ENCODE measurements around the gene CDK6.

DNA sequence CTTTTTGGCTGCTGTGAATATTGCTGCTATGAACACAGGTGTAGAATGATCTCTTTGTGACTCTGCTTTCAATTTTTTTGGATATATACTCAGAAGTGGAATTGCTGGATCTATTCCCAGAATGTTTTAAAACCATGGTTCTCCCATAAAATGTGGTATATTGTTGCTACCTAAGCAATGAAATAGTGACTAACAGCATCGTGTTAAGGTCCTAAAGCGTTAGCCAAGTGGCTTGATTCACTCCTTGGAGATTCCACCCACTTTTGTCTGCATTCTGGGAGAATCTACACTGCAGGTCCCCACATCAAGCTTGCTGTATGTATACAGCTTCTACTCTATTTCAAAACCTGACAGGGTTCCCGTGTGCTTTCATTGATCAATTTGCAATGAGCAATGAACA is 105.6 kb downstream of the CDK6 start:
- TF ChIP-seq, protein P1, sequence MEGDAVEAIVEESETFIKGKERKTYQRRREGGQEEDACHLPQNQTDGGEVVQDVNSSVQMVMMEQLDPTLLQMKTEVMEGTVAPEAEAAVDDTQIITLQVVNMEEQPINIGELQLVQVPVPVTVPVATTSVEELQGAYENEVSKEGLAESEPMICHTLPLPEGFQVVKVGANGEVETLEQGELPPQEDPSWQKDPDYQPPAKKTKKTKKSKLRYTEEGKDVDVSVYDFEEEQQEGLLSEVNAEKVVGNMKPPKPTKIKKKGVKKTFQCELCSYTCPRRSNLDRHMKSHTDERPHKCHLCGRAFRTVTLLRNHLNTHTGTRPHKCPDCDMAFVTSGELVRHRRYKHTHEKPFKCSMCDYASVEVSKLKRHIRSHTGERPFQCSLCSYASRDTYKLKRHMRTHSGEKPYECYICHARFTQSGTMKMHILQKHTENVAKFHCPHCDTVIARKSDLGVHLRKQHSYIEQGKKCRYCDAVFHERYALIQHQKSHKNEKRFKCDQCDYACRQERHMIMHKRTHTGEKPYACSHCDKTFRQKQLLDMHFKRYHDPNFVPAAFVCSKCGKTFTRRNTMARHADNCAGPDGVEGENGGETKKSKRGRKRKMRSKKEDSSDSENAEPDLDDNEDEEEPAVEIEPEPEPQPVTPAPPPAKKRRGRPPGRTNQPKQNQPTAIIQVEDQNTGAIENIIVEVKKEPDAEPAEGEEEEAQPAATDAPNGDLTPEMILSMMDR (IDR thresholded peaks at IDR 0.05): no peak
- no peak for TF ChIP-seq POLR2A (IDR thresholded peaks at IDR 0.05)

Measured in stomach (tissue), 4 donors.